ENCODE measurements around the gene MS4A6A. TPM values are rescaled to one million over a fixed set of nuclear protein-coding genes. Genes with fewer than 3 reads are reported as not detected.
"Not testable (repeated sequence)": the region's sequence is repeated elsewhere in the genome, so short reads cannot be mapped to it uniquely, and the experiment has no call there.

Gene MS4A6A
- total RNA-seq, 1 donor from 2014 or later = not detected

DNA sequence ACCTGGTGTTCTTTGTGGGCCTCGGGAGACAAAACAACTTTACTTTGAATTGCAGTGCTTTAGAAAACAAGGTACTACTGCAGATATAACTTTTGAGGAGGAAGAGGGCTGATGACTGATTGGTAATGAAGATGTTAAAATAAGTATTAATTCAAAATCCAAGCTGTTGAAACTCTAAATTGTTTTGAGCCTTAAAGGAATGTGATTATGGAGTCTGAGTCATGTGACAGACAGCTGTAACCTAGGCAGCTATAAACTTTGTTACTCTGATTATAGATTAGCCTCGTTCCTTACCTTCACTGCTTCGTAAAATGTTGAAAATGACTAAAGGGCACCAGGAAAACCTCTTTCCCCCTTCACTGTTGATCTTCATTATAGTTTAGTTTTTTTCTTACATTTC is 51.0 kb downstream of the MS4A6A start:
- FAIRE-seq = no peak
- peaks cover 3% of the 10 kb centered on the region for H3K4me1 Mint-ChIP-seq (ENCODE audit: low read depth, unreplicated experiment)
- H3K27ac Mint-ChIP-seq (ENCODE audit: unreplicated experiment) = no peak overlapping the region
- H4K20me1 ChIP-seq (ENCODE audit: insufficient read depth, low read length) = no peaks in the 10 kb centered on the region
- H3K27ac ChIP-seq (ENCODE audit: low read depth, low read length) = no peak overlapping the region
- no peak overlapping the region for H3K4me3 Mint-ChIP-seq (ENCODE audit: unreplicated experiment)
- H3K79me2 ChIP-seq (ENCODE audit: insufficient read depth, low read length) = no peaks in the 10 kb centered on the region
- no peak for TF ChIP-seq EZH2 (IDR thresholded peaks at IDR 0.05; ENCODE audit: insufficient read depth, low read length)
- TF ChIP-seq, protein P1, sequence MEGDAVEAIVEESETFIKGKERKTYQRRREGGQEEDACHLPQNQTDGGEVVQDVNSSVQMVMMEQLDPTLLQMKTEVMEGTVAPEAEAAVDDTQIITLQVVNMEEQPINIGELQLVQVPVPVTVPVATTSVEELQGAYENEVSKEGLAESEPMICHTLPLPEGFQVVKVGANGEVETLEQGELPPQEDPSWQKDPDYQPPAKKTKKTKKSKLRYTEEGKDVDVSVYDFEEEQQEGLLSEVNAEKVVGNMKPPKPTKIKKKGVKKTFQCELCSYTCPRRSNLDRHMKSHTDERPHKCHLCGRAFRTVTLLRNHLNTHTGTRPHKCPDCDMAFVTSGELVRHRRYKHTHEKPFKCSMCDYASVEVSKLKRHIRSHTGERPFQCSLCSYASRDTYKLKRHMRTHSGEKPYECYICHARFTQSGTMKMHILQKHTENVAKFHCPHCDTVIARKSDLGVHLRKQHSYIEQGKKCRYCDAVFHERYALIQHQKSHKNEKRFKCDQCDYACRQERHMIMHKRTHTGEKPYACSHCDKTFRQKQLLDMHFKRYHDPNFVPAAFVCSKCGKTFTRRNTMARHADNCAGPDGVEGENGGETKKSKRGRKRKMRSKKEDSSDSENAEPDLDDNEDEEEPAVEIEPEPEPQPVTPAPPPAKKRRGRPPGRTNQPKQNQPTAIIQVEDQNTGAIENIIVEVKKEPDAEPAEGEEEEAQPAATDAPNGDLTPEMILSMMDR (IDR thresholded peaks at IDR 0.05; ENCODE audit: insufficient read depth, low read depth, low read length) = no peak
- no peak overlapping the region for H3K9ac ChIP-seq (ENCODE audit: low read length)
- no peaks in the 10 kb centered on the region for H3K27me3 ChIP-seq (ENCODE audit: insufficient read depth, low read length)
- peaks cover 3% of the 10 kb centered on the region for H3K9me3 Mint-ChIP-seq (ENCODE audit: unreplicated experiment)
- no peaks in the 10 kb centered on the region for H3K36me3 ChIP-seq (ENCODE audit: insufficient read depth, low read length)
- peaks cover 9% of the 10 kb centered on the region for H3K9me3 ChIP-seq (ENCODE audit: insufficient read depth, low read depth, low read length)
- no peak overlapping the region for H3K4me3 ChIP-seq (ENCODE audit: insufficient read depth, low read depth, low read length)
- no peaks in the 10 kb centered on the region for H3K27me3 Mint-ChIP-seq (ENCODE audit: low read depth, unreplicated experiment)
- H3K4me1 ChIP-seq (ENCODE audit: insufficient read depth, low read length) = no peaks in the 10 kb centered on the region
- no peak overlapping the region for H3K4me2 ChIP-seq (ENCODE audit: low read length)
- DNase-seq (ENCODE audit: low read depth) = no peak
- H2AFZ ChIP-seq (ENCODE audit: low read depth, low read length) = no peak overlapping the region
- peaks cover 2% of the 10 kb centered on the region for H3K36me3 Mint-ChIP-seq (ENCODE audit: low read depth, unreplicated experiment)

- Histone ChIP-seq H4K20me1 (ENCODE audit: insufficient read depth, low read length) (no peaks in the 10 kb centered on the region), H3K9me3 (ENCODE audit: insufficient read depth, low read depth, low read length) (peaks cover 9% of the 10 kb centered on the region), H3K4me1 (ENCODE audit: insufficient read depth, low read length) (no peaks in the 10 kb centered on the region), H3K27ac (ENCODE audit: low read depth, low read length) (no peak overlapping the region), H3K4me3 (ENCODE audit: insufficient read depth, low read depth, low read length) (no peak overlapping the region), H2AFZ (ENCODE audit: low read depth, low read length) (no peak overlapping the region), H3K36me3 (ENCODE audit: insufficient read depth, low read length) (no peaks in the 10 kb centered on the region), H3K4me2 (ENCODE audit: low read length) (no peak overlapping the region), H3K27me3 (ENCODE audit: insufficient read depth, low read length) (no peaks in the 10 kb centered on the region), H3K79me2 (ENCODE audit: insufficient read depth, low read length) (no peaks in the 10 kb centered on the region), H3K9ac (ENCODE audit: low read length) (no peak overlapping the region)
- no peak for TF ChIP-seq EZH2 (IDR thresholded peaks at IDR 0.05; ENCODE audit: insufficient read depth, low read length)
- TF ChIP-seq, protein P1 (IDR thresholded peaks at IDR 0.05; ENCODE audit: insufficient read depth, low read depth, low read length) = no peak
- FAIRE-seq (no peak), DNase-seq (ENCODE audit: low read depth) (no peak)
- no peak overlapping the region for H3K4me3 Mint-ChIP-seq (ENCODE audit: unreplicated experiment)
- H3K36me3 Mint-ChIP-seq (ENCODE audit: low read depth, unreplicated experiment) = peaks cover 2% of the 10 kb centered on the region
- H3K4me1 Mint-ChIP-seq (ENCODE audit: low read depth, unreplicated experiment) = peaks cover 3% of the 10 kb centered on the region
- H3K9me3 Mint-ChIP-seq (ENCODE audit: unreplicated experiment) = peaks cover 3% of the 10 kb centered on the region
- no peaks in the 10 kb centered on the region for H3K27me3 Mint-ChIP-seq (ENCODE audit: low read depth, unreplicated experiment)
- H3K27ac Mint-ChIP-seq (ENCODE audit: unreplicated experiment) = no peak overlapping the region
Observed at GRCh38 chr11:60130496-60130895, 52.4 kb downstream of the MS4A6A start.

- DNase-seq (ENCODE audit: low read depth) (no peak), FAIRE-seq (no peak)
- Histone ChIP-seq H3K4me1 (ENCODE audit: insufficient read depth, low read length) (no peaks in the 10 kb centered on the region), H3K9me3 (ENCODE audit: insufficient read depth, low read depth, low read length) (peaks cover 9% of the 10 kb centered on the region), H3K27ac (ENCODE audit: low read depth, low read length) (no peak overlapping the region), H3K79me2 (ENCODE audit: insufficient read depth, low read length) (no peaks in the 10 kb centered on the region), H4K20me1 (ENCODE audit: insufficient read depth, low read length) (no peaks in the 10 kb centered on the region), H3K9ac (ENCODE audit: low read length) (no peak overlapping the region), H3K4me3 (ENCODE audit: insufficient read depth, low read depth, low read length) (no peak overlapping the region), H2AFZ (ENCODE audit: low read depth, low read length) (no peak overlapping the region), H3K36me3 (ENCODE audit: insufficient read depth, low read length) (no peaks in the 10 kb centered on the region), H3K4me2 (ENCODE audit: low read length) (no peak overlapping the region), H3K27me3 (ENCODE audit: insufficient read depth, low read length) (no peaks in the 10 kb centered on the region)
- Mint-ChIP-seq H3K27ac (ENCODE audit: unreplicated experiment) (no peak overlapping the region), H3K27me3 (ENCODE audit: low read depth, unreplicated experiment) (no peaks in the 10 kb centered on the region), H3K9me3 (ENCODE audit: unreplicated experiment) (peaks cover 3% of the 10 kb centered on the region), H3K4me3 (ENCODE audit: unreplicated experiment) (no peak overlapping the region), H3K36me3 (ENCODE audit: low read depth, unreplicated experiment) (peaks cover 2% of the 10 kb centered on the region), H3K4me1 (ENCODE audit: low read depth, unreplicated experiment) (peaks cover 3% of the 10 kb centered on the region)
- TF ChIP-seq, protein P1 (IDR thresholded peaks at IDR 0.05; ENCODE audit: insufficient read depth, low read depth, low read length) = no peak
- TF ChIP-seq EZH2 (IDR thresholded peaks at IDR 0.05; ENCODE audit: insufficient read depth, low read length) = no peak
Observed at GRCh38 chr11:60129853-60130252, 53.0 kb downstream of the MS4A6A start.

- not testable (repeated sequence) for FAIRE-seq; H3K36me3 ChIP-seq (ENCODE audit: insufficient read depth, low read length); H3K4me3 Mint-ChIP-seq (ENCODE audit: unreplicated experiment)
Observed at GRCh38 chr11:60128866-60129265, 54.0 kb downstream of the MS4A6A start.

More at GRCh38 chr11:60128866-60129265, 54.0 kb downstream of the MS4A6A start:
- DNase-seq (ENCODE audit: low read depth); H3K9ac ChIP-seq (ENCODE audit: low read length); H3K4me1 Mint-ChIP-seq (ENCODE audit: low read depth, unreplicated experiment); H3K9me3 Mint-ChIP-seq (ENCODE audit: unreplicated experiment); H3K4me3 ChIP-seq (ENCODE audit: insufficient read depth, low read depth, low read length); H3K79me2 ChIP-seq (ENCODE audit: insufficient read depth, low read length); H3K4me1 ChIP-seq (ENCODE audit: insufficient read depth, low read length); H2AFZ ChIP-seq (ENCODE audit: low read depth, low read length); H3K4me2 ChIP-seq (ENCODE audit: low read length); H3K9me3 ChIP-seq (ENCODE audit: insufficient read depth, low read depth, low read length); H4K20me1 ChIP-seq (ENCODE audit: insufficient read depth, low read length); H3K27me3 ChIP-seq (ENCODE audit: insufficient read depth, low read length); H3K27me3 Mint-ChIP-seq (ENCODE audit: low read depth, unreplicated experiment); H3K36me3 Mint-ChIP-seq (ENCODE audit: low read depth, unreplicated experiment); H3K27ac Mint-ChIP-seq (ENCODE audit: unreplicated experiment); H3K27ac ChIP-seq (ENCODE audit: low read depth, low read length): not testable (repeated sequence)

All from astrocyte (in vitro differentiated cells and primary cell).